H1 (cell line): Measurements from ENCODE around the gene CNGA4. TPM values are rescaled to one million over a fixed set of nuclear protein-coding genes. Genes with fewer than 3 reads are reported as not detected.

Experiments used
- CTCF ChIA-PET: fragments of 300-600 bp; sonication (Branson Sonifier 250); formaldehyde crosslinking; loops from one replicate; lab custom pipeline; 2021; ENCODE audit not compliant: partially characterized antibody; lab: Charles Lee
- POLR2A ChIA-PET: fragments of 300-600 bp; sonication (Branson Sonifier 250); formaldehyde crosslinking; loops from one replicate; lab custom pipeline; 2021; ENCODE audit warnings: inconsistent platforms; ENCODE audit not compliant: partially characterized antibody; lab: Charles Lee
- DNase-seq, 2 experiments: peaks; one replicate each; pipeline versions ENCODE4 v3.0.0 to v3.0.0-alpha.2; 2010 to 2022; ENCODE audit warnings: low spot score in 2 of 2, low read depth in 1 of 2, mixed read lengths in 1 of 2
- FAIRE-seq: peaks from 2 replicates; lab custom pipeline; 2011; peaks lifted over from hg19 to GRCh38; lab: Jason Lieb, UNC
- H2AFZ ChIP-seq: 2 replicates; pipeline ENCODE4 v1.8.1; 2012; ENCODE audit warnings: low read length, inconsistent platforms
- H2AK5ac ChIP-seq: 2 replicates; pipeline ENCODE4 v1.6.1; 2013; ENCODE audit warnings: low read depth, low read length
- H2BK120ac ChIP-seq: replicated peaks from 2 replicates; pipeline ENCODE3; 2013; ENCODE audit warnings: low read depth, low read length, inconsistent platforms
- H2BK12ac ChIP-seq: 2 replicates; pipeline ENCODE4 v1.6.1; 2013; ENCODE audit warnings: low read depth, low read length
- H2BK15ac ChIP-seq: 2 replicates; pipeline ENCODE4 v1.6.1; 2013; ENCODE audit warnings: low read length
- H2BK20ac ChIP-seq: 2 replicates; pipeline ENCODE4 v1.6.1; 2013; ENCODE audit warnings: low read length
- H2BK5ac ChIP-seq: 2 replicates; pipeline ENCODE4 v1.6.1; 2013; ENCODE audit warnings: low read depth, low read length
- H3K14ac ChIP-seq: 2 replicates; pipeline ENCODE4 v1.6.1; 2013; ENCODE audit warnings: inconsistent platforms; ENCODE audit not compliant: insufficient read length
- H3K18ac ChIP-seq: 2 replicates; pipeline ENCODE4 v1.6.1; 2013; ENCODE audit warnings: low read length; ENCODE audit errors: extremely low read depth
- H3K23ac ChIP-seq: 2 replicates; pipeline ENCODE4 v1.6.1; 2013; ENCODE audit warnings: inconsistent platforms; ENCODE audit not compliant: insufficient read length
- H3K23me2 ChIP-seq: 2 replicates; pipeline ENCODE4 v1.6.1; 2013; ENCODE audit warnings: low read depth, low read length
- H3K27ac ChIP-seq: 2 replicates; pipeline ENCODE4 v1.6.1; 2011; ENCODE audit warnings: low read depth, low read length, inconsistent platforms
- H3K27me3 ChIP-seq, 4 experiments: replicated peaks in 1 of 4; 1 replicate in 1 of 4; 2 replicates in 3 of 4; pipeline versions ENCODE4 v1.6.1 to v1.8.1; 2011 to 2013; ENCODE audit warnings: low read length in 3 of 4, mild to moderate bottlenecking in 3 of 4, inconsistent platforms in 2 of 4, mixed read lengths in 2 of 4, moderate library complexity in 1 of 4; ENCODE audit not compliant: control insufficient read depth in 3 of 4, insufficient read depth in 3 of 4; ENCODE audit errors: extremely low read depth in 1 of 4
- H3K36me3 ChIP-seq, 4 experiments: 2 replicates each; pipeline versions ENCODE4 v1.6.1 to v1.8.1; 2011 to 2013; ENCODE audit warnings: mild to moderate bottlenecking in 4 of 4, low read length in 3 of 4, moderate library complexity in 2 of 4, control low read depth in 1 of 4, inconsistent platforms in 1 of 4; ENCODE audit not compliant: insufficient read depth in 4 of 4, control insufficient read depth in 2 of 4
- H3K4ac ChIP-seq: replicated peaks from 2 replicates; pipeline ENCODE3; 2013; ENCODE audit warnings: low read length, low read depth, mixed read lengths, inconsistent platforms; ENCODE audit not compliant: insufficient read length
- H3K4me1 ChIP-seq, 4 experiments: replicated peaks in 1 of 4; 1 replicate in 1 of 4; 2 replicates in 3 of 4; pipeline versions ENCODE4 v1.6.1 to v1.8.1; 2011 to 2013; ENCODE audit warnings: low read length in 3 of 4, inconsistent platforms in 2 of 4, mixed read lengths in 1 of 4; ENCODE audit not compliant: insufficient read depth in 4 of 4, control insufficient read depth in 3 of 4
- H3K4me2 ChIP-seq, 2 experiments: 2 replicates each; pipeline versions ENCODE4 v1.6.1 to v1.8.1; 2011 to 2013; ENCODE audit warnings: low read depth in 2 of 2, low read length in 2 of 2, control low read depth in 1 of 2, inconsistent platforms in 1 of 2, mild to moderate bottlenecking in 1 of 2; ENCODE audit not compliant: insufficient read depth in 1 of 2
- H3K4me3 ChIP-seq, 4 experiments: fragments of 200-600, 300-600 bp in 1 of 4; sonication (generic), shearing (Covaris generic), sonication (Bioruptor Twin) in 1 of 4; 2 replicates each; pipeline versions ENCODE4 v1.5.1 to v1.8.1; 2011 to 2016; ENCODE audit warnings: low read length in 4 of 4, low read depth in 3 of 4, control low read depth in 2 of 4, inconsistent platforms in 2 of 4, mild to moderate bottlenecking in 2 of 4, mixed read lengths in 1 of 4, moderate library complexity in 1 of 4; ENCODE audit not compliant: insufficient read depth in 2 of 4; ENCODE audit errors: extremely low read depth in 1 of 4
- H3K56ac ChIP-seq: replicated peaks from 2 replicates; pipeline ENCODE3; 2013; ENCODE audit warnings: low read depth, mild to moderate bottlenecking, mixed read lengths, low read length, inconsistent platforms; ENCODE audit not compliant: insufficient read length
- H3K79me1 ChIP-seq: 2 replicates; pipeline ENCODE4 v1.6.1; 2013; ENCODE audit warnings: low read depth, low read length, control low read depth
- H3K79me2 ChIP-seq, 2 experiments: 2 replicates each; pipeline versions ENCODE4 v1.6.1 to v1.8.1; 2012 to 2013; ENCODE audit warnings: low read length in 2 of 2, mild to moderate bottlenecking in 2 of 2, inconsistent platforms in 1 of 2; ENCODE audit not compliant: insufficient read depth in 2 of 2, control insufficient read depth in 1 of 2
- H3K9ac ChIP-seq, 4 experiments: replicated peaks in 1 of 4; 1 replicate in 1 of 4; 2 replicates in 3 of 4; pipeline versions ENCODE4 v1.6.1 to v1.8.1; 2011 to 2013; ENCODE audit warnings: low read depth in 3 of 4, low read length in 3 of 4, control low read depth in 2 of 4, mild to moderate bottlenecking in 2 of 4, moderate library complexity in 2 of 4, inconsistent platforms in 1 of 4; ENCODE audit errors: extremely low read depth in 1 of 4
- H3K9me3 ChIP-seq, 2 experiments: 2 replicates each; pipeline versions ENCODE4 v1.6.1 to v1.8.1; 2012 to 2013; ENCODE audit warnings: mild to moderate bottlenecking in 2 of 2, moderate library complexity in 2 of 2, control low read depth in 1 of 2, inconsistent platforms in 1 of 2, low read depth in 1 of 2, low read length in 1 of 2, mixed read lengths in 1 of 2; ENCODE audit not compliant: insufficient read depth in 2 of 2
- H4K20me1 ChIP-seq, 2 experiments: replicated peaks in 1 of 2; 2 replicates each; pipeline versions ENCODE3 to v1.8.1; 2011 to 2013; ENCODE audit warnings: inconsistent platforms in 2 of 2, low read length in 2 of 2, mild to moderate bottlenecking in 1 of 2; ENCODE audit not compliant: insufficient read depth in 2 of 2, control insufficient read depth in 1 of 2
- H4K5ac ChIP-seq: 2 replicates; pipeline ENCODE4 v1.6.1; 2013; ENCODE audit warnings: low read length, low read depth, mixed read lengths, inconsistent platforms; ENCODE audit not compliant: insufficient read length
- H4K8ac ChIP-seq: 2 replicates; pipeline ENCODE4 v1.8.0; 2013; ENCODE audit warnings: mild to moderate bottlenecking, moderate library complexity, low read length, inconsistent platforms; ENCODE audit not compliant: insufficient read depth; ENCODE audit errors: extremely low read depth
- H4K91ac ChIP-seq: replicated peaks from 2 replicates; pipeline ENCODE3; 2013; ENCODE audit warnings: low read length, mixed read lengths, inconsistent platforms; ENCODE audit not compliant: insufficient read length
- ATF2 ChIP-seq: IDR thresholded peaks from 2 replicates; pipeline ENCODE4 v1.6.1; 2012; ENCODE audit warnings: low read length, inconsistent platforms
- KDM4A ChIP-seq: IDR thresholded peaks from one replicate; pipeline ENCODE4 v1.7.1; 2012; ENCODE audit warnings: low read depth, mild to moderate bottlenecking, moderate library complexity, low read length, inconsistent platforms; ENCODE audit not compliant: severe bottlenecking
- NANOG ChIP-seq: IDR thresholded peaks from 2 replicates; pipeline ENCODE4 v1.6.1; 2011; ENCODE audit warnings: low read length, low read depth, mild to moderate bottlenecking, inconsistent platforms; ENCODE audit not compliant: insufficient read depth, poor library complexity, severe bottlenecking
- POLR2A ChIP-seq, 2 experiments: IDR thresholded peaks; 1 replicate in 1 of 2; 2 replicates in 1 of 2; pipeline ENCODE4 v1.6.1; 2011; ENCODE audit warnings: low read depth in 2 of 2, low read length in 2 of 2, mild to moderate bottlenecking in 2 of 2; ENCODE audit errors: control extremely low read depth in 1 of 2
- RAD21 ChIP-seq, 2 experiments: IDR thresholded peaks in 1 of 2; conservative IDR thresholded peaks in 1 of 2; 2 replicates each; pipeline ENCODE4 v1.6.1; 2011; ENCODE audit warnings: low read depth in 2 of 2, low read length in 2 of 2, improper control_type of control experiment in 1 of 2, inconsistent platforms in 1 of 2, mild to moderate bottlenecking in 1 of 2, moderate library complexity in 1 of 2
- SP4 ChIP-seq: IDR thresholded peaks from 2 replicates; pipeline ENCODE4 v1.6.1; 2012; ENCODE audit warnings: low read length, inconsistent platforms
- WGBS, 2 experiments: shearing (Covaris generic) in 1 of 2; methylation state at CpG; one replicate each; pipeline versions ENCODE4 v1.1.6 to v1.1.7; 2013 to 2015; ENCODE audit warnings: low lambda C conversion rate in 2 of 2, mixed read lengths in 2 of 2, inconsistent platforms in 1 of 2, low coverage in 1 of 2, missing lambda C conversion rate in 1 of 2; ENCODE audit not compliant: insufficient replicate concordance in 2 of 2, insufficient coverage in 1 of 2, insufficient read length in 1 of 2; ENCODE audit errors: extremely low coverage in 1 of 2, missing lambda C conversion rate in 1 of 2; 5-methylcytosine and 5-hydroxymethylcytosine counted together
- polyA plus RNA-seq, 7 experiments: library from polyadenylated mRNA; depleted of rRNA in 3 of 7; stranded (reverse) in 5 of 7; unstranded in 2 of 7; fragments of >200 nt in 5 of 7; fragments of 200-250 nt in 2 of 7; gene quantifications; 1 replicate in 5 of 7; 2 replicates in 1 of 7; 4 replicates in 1 of 7; pipeline versions ENCODE4 v1.2.1 to v1.2.3, GENCODE V29; 2011 to 2013; ENCODE audit warnings: missing spikeins in 2 of 7, mixed read lengths in 2 of 7
- total RNA-seq: library from RNA; stranded (reverse); fragmentation: NEBNext Ultra II Directional; extraction: Animal tissue kit (Norgen Biotek cat#: 25700); gene quantifications from 2 replicates; pipeline ENCODE4 v1.2.1, GENCODE V29; 2021

CNGA4 gene
- total and polyA plus RNA-seq, 2 of the 8 experiments (the other 6 are each of a cell fraction or from before 2014, with no cell fraction given), result 0.29 TPM; not detected in 1

GRCh38 chr11:6204706-6205105, 34.2 kb upstream of the CNGA4 start:
- Histone ChIP-seq H3K4me3 (no peak overlapping the region), H2BK15ac (no peak overlapping the region), H3K79me1 (no peaks in the 10 kb centered on the region), H3K79me2 (no peaks in the 10 kb centered on the region), H3K27me3 (no peaks in the 10 kb centered on the region), H2BK20ac (no peak overlapping the region), H3K27ac (no peak overlapping the region), H2AK5ac (no peak overlapping the region), H4K20me1 (no peaks in the 10 kb centered on the region), H3K14ac (no peak overlapping the region), H3K36me3 (peaks cover 0 to 3% (median 1%) of the 10 kb centered on the region in 4 experiments; a peak in 5 of 8 replicates), H3K23me2 (no peaks in the 10 kb centered on the region), H3K4ac (no peak overlapping the region), H4K91ac (no peak overlapping the region), H2AFZ (no peak overlapping the region), H3K4me2 (no peak overlapping the region), H3K23ac (no peak overlapping the region), H2BK120ac (no peak overlapping the region), H3K4me1 (peaks cover 0 to 3% (median 1%) of the 10 kb centered on the region in 4 experiments; a peak in 2 of 7 replicates), H3K9ac (no peak overlapping the region), H2BK12ac (no peak overlapping the region), H3K9me3 (no peaks in the 10 kb centered on the region; a peak in 1 of 4 replicates), H4K8ac (no peak overlapping the region), H3K56ac (no peak overlapping the region)
- ChIA-PET CTCF (interaction anchor here (1.2 to 2.3 kb wide), 2 partner anchors 11 to 66 kb away, joined by 3 to 11 read pairs; no protein-coding TSS in a partner anchor), POLR2A (no interaction called here)
- no peak for FAIRE-seq
- no peak for DNase-seq
- TF ChIP-seq NANOG, result no peak
- no peak for TF ChIP-seq RAD21 (IDR thresholded peaks at IDR 0.05 in 1 of 2, conservative IDR thresholded peaks at IDR 0.05 in 1 of 2; ENCODE audit: low read depth in 2 of 2, low read length in 2 of 2)
- no peak for TF ChIP-seq POLR2A (IDR thresholded peaks at IDR 0.05; ENCODE audit: control extremely low read depth in 1 of 2, low read depth in 2 of 2, low read length in 2 of 2)
- no peak for TF ChIP-seq KDM4A
- no peak for TF ChIP-seq SP4
- no peak for TF ChIP-seq ATF2
- TF ChIP-seq, all 59 proteins: peak for 0
- Histone ChIP-seq H2BK5ac (no peak overlapping the region), H4K5ac (no peak overlapping the region), H3K18ac (no peak overlapping the region)
- WGBS, 2 experiments, result 92% methylated on average over 1 of the region's 1 CpG; no CpG with 5 or more reads in 1 of the 2 experiments
